ENCODE data around the gene PRAC2. TPM values are rescaled to one million over a fixed set of nuclear protein-coding genes. Genes with fewer than 3 reads are reported as not detected.
"Not testable (repeated sequence)": the region's sequence is repeated elsewhere in the genome, so short reads cannot be mapped to it uniquely, and the experiment has no call there.

The PRAC2 gene
- not detected for polyA plus RNA-seq (2012; ENCODE audit: insufficient read depth, insufficient read length)

GRCh38 chr17:48722915-48723422 lies at the start of gene PRAC2:
Gene PRAC2, plus strand, starts transcription at chr17:48723185. Its CDS starts 1,226 bp downstream, at chr17:48724411.
- H3K4me3 ChIP-seq (ENCODE audit: low read length): no peak within 1 kb of the TSS
- DNase-seq (ENCODE audit: low read depth, low spot score): no peak

GRCh38 chr17:48676963-48677558 lies 45.9 kb upstream of the PRAC2 start:
- no peak overlapping the region for H3K4me3 ChIP-seq (ENCODE audit: low read length)
- DNase-seq (ENCODE audit: low read depth, low spot score): no peak

GRCh38 chr17:48678141-48678971 lies 44.6 kb upstream of the PRAC2 start:
- DNase-seq (ENCODE audit: low read depth, low spot score): peak; percentile 12
- H3K4me3 ChIP-seq (ENCODE audit: low read length): peak overlapping the region; percentile 27

- no peak overlapping the region for H3K4me3 ChIP-seq (ENCODE audit: low read length)
- no peak for DNase-seq (ENCODE audit: low read depth, low spot score)
These were observed 43.4 kb upstream of the PRAC2 start for GRCh38 chr17:48679385-48680096.

- no peak for DNase-seq (ENCODE audit: low read depth, low spot score)
- H3K4me3 ChIP-seq (ENCODE audit: low read length): no peak overlapping the region
These were observed 41.4 kb upstream of the PRAC2 start for GRCh38 chr17:48681609-48682008.

GRCh38 chr17:48690655-48691054 lies 32.3 kb upstream of the PRAC2 start:
- no peak overlapping the region for H3K4me3 ChIP-seq (ENCODE audit: low read length)
- no peak for DNase-seq (ENCODE audit: low read depth, low spot score)

- DNase-seq (ENCODE audit: low read depth, low spot score): no peak
- H3K4me3 ChIP-seq (ENCODE audit: low read length): no peak overlapping the region
These were observed 30.9 kb upstream of the PRAC2 start for GRCh38 chr17:48692049-48692448.

GRCh38 chr17:48693178-48693577 lies 29.8 kb upstream of the PRAC2 start:
- H3K4me3 ChIP-seq (ENCODE audit: low read length): no peak overlapping the region
- no peak for DNase-seq (ENCODE audit: low read depth, low spot score)

- H3K4me3 ChIP-seq (ENCODE audit: low read length): no peak overlapping the region
- DNase-seq (ENCODE audit: low read depth, low spot score): no peak
These were observed 21.0 kb upstream of the PRAC2 start for GRCh38 chr17:48701864-48702532.

GRCh38 chr17:48704361-48705248 lies 18.4 kb upstream of the PRAC2 start:
- no peak overlapping the region for H3K4me3 ChIP-seq (ENCODE audit: low read length)
- DNase-seq (ENCODE audit: low read depth, low spot score): no peak

- no peak overlapping the region for H3K4me3 ChIP-seq (ENCODE audit: low read length)
- no peak for DNase-seq (ENCODE audit: low read depth, low spot score)
These were observed 11.9 kb upstream of the PRAC2 start for GRCh38 chr17:48711128-48711527.

- DNase-seq (ENCODE audit: low read depth, low spot score): no peak
- no peak overlapping the region for H3K4me3 ChIP-seq (ENCODE audit: low read length)
These were observed 7.2 kb upstream of the PRAC2 start for GRCh38 chr17:48715496-48716399.

- not testable (repeated sequence) for DNase-seq (ENCODE audit: low read depth, low spot score); H3K4me3 ChIP-seq (ENCODE audit: low read length)
These were observed 6.4 kb upstream of the PRAC2 start for GRCh38 chr17:48716549-48716948.

- no peak for DNase-seq (ENCODE audit: low read depth, low spot score)
- no peak overlapping the region for H3K4me3 ChIP-seq (ENCODE audit: low read length)
These were observed 5.4 kb upstream of the PRAC2 start for GRCh38 chr17:48717367-48718226.

GRCh38 chr17:48718227-48718760 lies 4.7 kb upstream of the PRAC2 start:
- no peak for DNase-seq (ENCODE audit: low read depth, low spot score)
- no peak overlapping the region for H3K4me3 ChIP-seq (ENCODE audit: low read length)

Measured in Jurkat, Clone E6-1 (cell line).